ENCODE results near the gene EEF1E1. TPM values are rescaled to one million over a fixed set of nuclear protein-coding genes. Genes with fewer than 3 reads are reported as not detected.
A peak's percentile ranks its signal among the peaks of the same experiment; 100 is the strongest.

The EEF1E1 gene
- total RNA-seq (24.9 and 38.1 TPM in 2 replicates), polyA plus RNA-seq (50.7 and 64.3 TPM in 2 replicates), polyA minus RNA-seq (ENCODE audit: low replicate concordance) (2.4 and 2.5 TPM in 2 replicates)
- polyA plus RNA-seq (2012), result 39.0 and 47.1 TPM in 2 replicates

DNA sequence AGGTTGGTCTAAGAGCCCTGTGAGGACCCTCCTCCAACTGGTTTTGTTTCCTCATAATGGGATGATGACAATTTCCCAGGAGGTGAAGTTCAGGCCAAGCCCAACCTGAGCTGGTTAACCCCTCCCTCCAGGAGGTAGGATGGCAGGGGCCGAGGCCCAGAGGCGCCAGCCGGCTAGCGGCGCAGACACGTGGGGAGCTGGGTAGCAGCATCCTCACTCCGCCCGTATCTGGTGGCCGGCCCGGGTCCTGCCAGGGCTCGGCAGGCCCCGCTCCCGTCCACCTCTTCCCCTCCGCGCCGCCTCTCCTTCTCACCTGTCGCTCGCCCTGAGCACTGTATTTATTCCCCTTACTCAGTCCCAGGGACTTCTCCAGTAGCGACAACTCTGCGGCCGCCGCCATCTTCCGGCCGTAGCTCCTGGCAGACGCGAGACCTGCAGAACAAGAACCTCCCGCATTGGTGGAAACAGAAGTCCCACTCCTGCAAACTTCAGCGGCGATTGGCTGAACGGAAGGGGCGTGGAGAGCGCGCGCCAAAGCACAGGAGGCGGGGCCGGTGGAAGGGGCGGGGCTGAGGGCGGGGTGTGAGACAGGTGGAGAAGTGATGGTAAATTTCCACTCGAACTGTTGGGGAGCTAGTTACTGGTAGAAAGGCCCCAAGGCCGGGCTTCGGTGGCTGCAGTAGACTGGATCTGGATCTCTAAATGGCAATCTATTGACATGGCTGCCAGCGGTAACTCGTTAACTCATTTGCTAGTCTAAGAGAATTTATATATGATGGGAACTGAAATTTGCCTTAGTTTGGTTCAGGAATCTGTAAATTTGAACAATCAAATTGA is at the start of gene EEF1E1:
Gene EEF1E1, minus strand, starts transcription at position 427 of the 837 bp plus-strand sequence. Its CDS starts 27 bp downstream, at position 400.
- Histone ChIP-seq H3K4me3 (replicated peaks in 1 of 4; ENCODE audit: control extremely low read depth in 1 of 4, insufficient read depth in 1 of 4, low read depth in 3 of 4, low read length in 4 of 4) (peak within 1 kb of the TSS; percentile 81 to 98 (median 94)), H3K9ac (ENCODE audit: insufficient read depth, low read length) (peak within 1 kb of the TSS; percentile 79), H3K4me2 (ENCODE audit: extremely low read depth, insufficient read depth, low read length) (peak within 1 kb of the TSS; percentile 99), H2AFZ (ENCODE audit: low read length) (peak within 1 kb of the TSS; percentile 77), H3K9me3 (ENCODE audit: control insufficient read depth, insufficient read depth, low read depth, low read length) (no peaks in the 10 kb centered on the region), H3K27ac (ENCODE audit: insufficient read depth, low read length) (peak within 1 kb of the TSS; percentile 62), H3K4me1 (ENCODE audit: control insufficient read depth, extremely low read depth, insufficient read depth, low read length) (no peaks in the 10 kb centered on the region), H3K27me3 (ENCODE audit: control insufficient read depth, insufficient read depth, low read length) (no peaks in the 10 kb centered on the region), H3K36me3 (ENCODE audit: control insufficient read depth, insufficient read depth, low read length) (no peaks in the 10 kb centered on the region), H4K20me1 (ENCODE audit: control insufficient read depth, extremely low read depth, insufficient read depth, low read length) (no peaks in the 10 kb centered on the region), H3K79me2 (ENCODE audit: control insufficient read depth, insufficient read depth, low read length) (peaks cover 34% of the 10 kb centered on the region)
- TF ChIP-seq EZH2 (IDR thresholded peaks at IDR 0.05; ENCODE audit: low read length, missing control alignments), result no peak
- TF ChIP-seq CTCF (conservative IDR thresholded peaks at IDR 0.05 in 1 of 2, IDR thresholded peaks at IDR 0.05 in 1 of 2; ENCODE audit: low read depth in 1 of 2, low read length in 2 of 2), result no peak
- peak; percentile 93 for DNase-seq (ENCODE audit: low read depth in 2 of 2)

- Histone ChIP-seq H3K4me1 (ENCODE audit: control insufficient read depth, extremely low read depth, insufficient read depth, low read length) (no peaks in the 10 kb centered on the region), H3K36me3 (ENCODE audit: control insufficient read depth, insufficient read depth, low read length) (no peaks in the 10 kb centered on the region), H3K27ac (ENCODE audit: insufficient read depth, low read length) (no peak overlapping the region), H3K4me2 (ENCODE audit: extremely low read depth, insufficient read depth, low read length) (no peak overlapping the region), H3K9me3 (ENCODE audit: control insufficient read depth, insufficient read depth, low read depth, low read length) (no peaks in the 10 kb centered on the region), H3K27me3 (ENCODE audit: control insufficient read depth, insufficient read depth, low read length) (no peaks in the 10 kb centered on the region), H3K4me3 (replicated peaks in 1 of 4; ENCODE audit: control extremely low read depth in 1 of 4, insufficient read depth in 1 of 4, low read depth in 3 of 4, low read length in 4 of 4) (no peak overlapping the region), H2AFZ (ENCODE audit: low read length) (no peak overlapping the region), H4K20me1 (ENCODE audit: control insufficient read depth, extremely low read depth, insufficient read depth, low read length) (no peaks in the 10 kb centered on the region), H3K9ac (ENCODE audit: insufficient read depth, low read length) (no peak overlapping the region), H3K79me2 (ENCODE audit: control insufficient read depth, insufficient read depth, low read length) (no peaks in the 10 kb centered on the region)
- no peak for TF ChIP-seq CTCF (conservative IDR thresholded peaks at IDR 0.05 in 1 of 2, IDR thresholded peaks at IDR 0.05 in 1 of 2; ENCODE audit: low read depth in 1 of 2, low read length in 2 of 2)
- no peak for TF ChIP-seq EZH2 (IDR thresholded peaks at IDR 0.05; ENCODE audit: low read length, missing control alignments)
- no peak for DNase-seq (ENCODE audit: low read depth in 2 of 2)
Observed at GRCh38 chr6:8149350-8149749, 47.0 kb upstream of the EEF1E1 start.

- Histone ChIP-seq H3K36me3 (ENCODE audit: control insufficient read depth, insufficient read depth, low read length) (no peaks in the 10 kb centered on the region), H2AFZ (ENCODE audit: low read length) (no peak overlapping the region), H3K9me3 (ENCODE audit: control insufficient read depth, insufficient read depth, low read depth, low read length) (no peaks in the 10 kb centered on the region), H3K79me2 (ENCODE audit: control insufficient read depth, insufficient read depth, low read length) (no peaks in the 10 kb centered on the region), H3K27me3 (ENCODE audit: control insufficient read depth, insufficient read depth, low read length) (no peaks in the 10 kb centered on the region), H4K20me1 (ENCODE audit: control insufficient read depth, extremely low read depth, insufficient read depth, low read length) (no peaks in the 10 kb centered on the region), H3K27ac (ENCODE audit: insufficient read depth, low read length) (no peak overlapping the region), H3K4me2 (ENCODE audit: extremely low read depth, insufficient read depth, low read length) (no peak overlapping the region), H3K4me3 (replicated peaks in 1 of 4; ENCODE audit: control extremely low read depth in 1 of 4, insufficient read depth in 1 of 4, low read depth in 3 of 4, low read length in 4 of 4) (no peak overlapping the region), H3K9ac (ENCODE audit: insufficient read depth, low read length) (no peak overlapping the region), H3K4me1 (ENCODE audit: control insufficient read depth, extremely low read depth, insufficient read depth, low read length) (no peaks in the 10 kb centered on the region)
- no peak for DNase-seq (ENCODE audit: low read depth in 2 of 2)
- TF ChIP-seq CTCF (conservative IDR thresholded peaks at IDR 0.05 in 1 of 2, IDR thresholded peaks at IDR 0.05 in 1 of 2; ENCODE audit: low read depth in 1 of 2, low read length in 2 of 2), result no peak
- no peak for TF ChIP-seq EZH2 (IDR thresholded peaks at IDR 0.05; ENCODE audit: low read length, missing control alignments)
Observed at GRCh38 chr6:8143945-8144344, 41.6 kb upstream of the EEF1E1 start.

Data from fibroblast of lung (primary cell).